Vagina (tissue), 2 donors: ENCODE measurements around the gene ALKBH8.

Experiments
- CTCF ChIP-seq, 3 experiments: fragments of 450-650 bp in 2 of 3; fragments of 200-600 bp in 1 of 3; sonication (generic) in 1 of 3; IDR thresholded peaks; one replicate each; pipeline ENCODE4 v1.5.1; 2017 to 2019; ENCODE audit warnings: antibody characterized with exemption in 3 of 3, mild to moderate bottlenecking in 2 of 3, moderate library complexity in 2 of 3
- POLR2AphosphoS5 ChIP-seq, 2 donors: sonication (generic); formaldehyde crosslinking; IDR thresholded peaks; one replicate each; pipeline ENCODE4 v1.9.0; 2017; ENCODE audit warnings: antibody characterized with exemption in 2 of 2, mild to moderate bottlenecking in 2 of 2, low read depth in 1 of 2; ENCODE audit not compliant: insufficient read depth in 1 of 2

DNA sequence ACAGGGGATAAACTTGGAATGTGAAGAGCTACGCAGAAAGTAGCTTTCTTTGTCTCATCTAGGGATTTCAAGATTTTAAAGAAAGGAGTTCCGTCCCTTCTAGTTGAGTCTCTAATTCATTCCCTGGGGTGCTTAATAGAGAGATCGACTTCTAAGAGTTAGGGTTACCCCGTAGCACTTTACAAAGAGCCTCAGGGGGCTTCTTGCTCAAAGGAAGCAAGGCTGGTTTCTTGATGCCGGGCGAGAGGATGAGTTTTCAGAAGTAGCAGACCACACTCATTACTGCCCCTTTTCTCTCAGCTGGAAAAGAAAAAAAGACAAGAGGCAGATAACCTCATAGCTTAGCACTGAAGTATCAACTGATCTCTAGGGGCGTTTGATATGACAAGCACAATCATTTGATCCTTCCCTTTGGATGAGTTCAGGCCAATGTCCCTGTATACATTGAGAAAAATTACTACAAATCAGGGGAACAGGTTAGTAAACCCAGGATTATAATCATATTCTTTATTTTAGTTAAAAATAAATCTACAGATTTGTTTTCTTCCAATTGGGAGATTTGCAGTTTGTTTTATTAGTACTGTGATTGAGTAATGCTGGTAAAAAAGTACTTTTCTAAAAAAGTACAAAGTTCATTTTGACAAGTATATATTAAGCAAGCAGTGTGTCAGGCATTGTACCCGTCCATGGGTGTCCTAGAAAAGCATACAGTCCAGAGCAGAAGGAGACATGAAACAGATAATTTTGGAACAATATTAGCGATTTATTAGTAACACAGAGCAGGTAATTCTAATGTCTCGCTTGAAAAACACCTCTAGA is 44.1 kb upstream of the ALKBH8 start:
- TF ChIP-seq CTCF (IDR thresholded peaks at IDR 0.05) (no peak), POLR2AphosphoS5 (IDR thresholded peaks at IDR 0.05; ENCODE audit: insufficient read depth in 1 of 2, low read depth in 1 of 2) (no peak)
